Renal cortical epithelial cell (primary cell): ENCODE results near the gene FXN. TPM values are rescaled to one million over a fixed set of nuclear protein-coding genes. Genes with fewer than 3 reads are reported as not detected.
A peak's percentile ranks its signal among the peaks of the same experiment; 100 is the strongest.
"Not testable (repeated sequence)": the region's sequence is repeated elsewhere in the genome, so short reads cannot be mapped to it uniquely, and the experiment has no call there.

Source experiments
- DNase-seq: peaks from one replicate; pipeline ENCODE4 v3.0.0-alpha.2; 2011; ENCODE audit warnings: low read depth
- total RNA-seq: library from RNA; depleted of rRNA; stranded (reverse); fragments of >200 nt; gene quantifications from 2 replicates; pipeline ENCODE4 v1.2.3, GENCODE V29; 2014

The FXN gene
- total RNA-seq, 1 donor from 2014 or later: 8.7 TPM

- DNase-seq: not testable (repeated sequence)
These were observed 67.9 kb downstream of the FXN start for GRCh38 chr9:69103348-69103996.

DNA sequence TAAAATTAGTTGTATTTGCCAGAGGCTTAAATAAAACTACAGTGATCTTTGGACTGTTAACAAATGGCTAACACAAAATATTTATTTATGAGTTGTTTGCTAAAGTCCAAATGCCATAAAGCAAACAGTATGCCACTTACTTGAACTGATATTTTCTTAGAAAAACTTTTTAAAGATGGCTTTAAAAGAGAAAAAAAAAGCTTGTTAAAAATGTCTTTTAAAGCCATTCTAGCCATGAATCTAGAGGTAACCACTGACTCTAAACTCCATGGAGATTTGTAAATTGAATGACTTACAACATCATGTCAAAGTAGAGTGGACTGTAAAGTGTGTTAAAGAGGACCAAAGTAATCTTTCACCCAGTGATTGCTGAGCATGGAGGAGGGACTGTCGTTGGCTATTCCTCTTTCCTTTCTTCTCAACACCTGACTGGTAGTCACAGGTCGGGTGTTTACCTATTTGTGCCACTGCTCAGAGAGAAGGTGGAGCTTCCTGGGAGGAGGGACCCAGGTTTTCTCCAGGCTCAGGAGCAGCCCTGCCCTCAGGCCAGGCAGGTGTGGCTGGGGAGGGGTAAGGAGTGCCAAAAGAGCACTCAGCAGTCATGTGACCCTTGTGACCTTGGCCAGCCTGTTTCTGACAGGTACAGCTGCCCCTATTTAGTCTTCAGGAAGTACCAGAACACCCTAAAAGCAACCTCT lies 69.4 kb downstream of the FXN start:
- DNase-seq: peak; percentile 62

- DNase-seq: no peak
These were observed 72.2 kb downstream of the FXN start for GRCh38 chr9:69107771-69108170.

GRCh38 chr9:69108706-69109105 lies 73.2 kb downstream of the FXN start:
- DNase-seq: not testable (repeated sequence)

DNA sequence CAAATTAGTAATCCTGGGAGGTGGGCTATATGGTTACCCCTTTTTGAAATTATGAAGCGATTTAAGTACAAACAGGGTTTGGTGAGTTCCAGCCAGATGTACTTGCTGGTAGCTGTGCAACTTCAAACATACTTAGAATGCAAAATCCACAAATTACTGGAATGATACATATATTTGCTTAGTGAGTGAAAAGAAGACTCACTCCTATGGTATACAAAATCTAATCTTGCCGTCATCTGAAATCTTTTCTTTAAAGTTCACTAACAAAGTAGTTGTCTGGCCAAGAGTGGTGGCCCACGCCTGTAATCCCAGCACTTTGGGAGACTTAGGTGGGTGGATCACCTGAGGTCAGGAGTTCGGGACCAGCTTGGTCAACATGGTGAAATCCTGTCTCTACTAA lies 73.6 kb downstream of the FXN start:
- DNase-seq: no peak

DNA sequence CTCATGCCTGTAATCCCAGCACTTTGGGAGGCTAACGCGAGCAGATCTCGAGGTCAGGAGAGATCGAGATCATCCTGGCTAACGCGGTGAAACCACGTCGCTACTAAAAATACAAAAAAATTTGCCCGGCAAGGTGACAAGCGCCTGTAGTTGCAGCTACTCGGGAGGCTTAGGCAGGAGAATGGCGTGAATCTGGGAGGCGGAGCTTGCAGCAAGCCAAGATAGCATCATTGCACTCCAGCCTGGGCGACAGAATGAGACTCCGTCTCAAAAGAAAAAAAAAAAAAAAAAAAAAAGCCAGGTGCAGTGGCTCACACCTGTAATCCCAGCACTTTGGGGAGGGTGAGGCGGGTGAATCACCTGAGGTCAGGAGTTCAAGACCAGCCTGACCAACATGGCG lies 77.1 kb downstream of the FXN start:
- not testable (repeated sequence) for DNase-seq

GRCh38 chr9:69115621-69116020 lies 80.1 kb downstream of the FXN start:
- no peak for DNase-seq

DNA sequence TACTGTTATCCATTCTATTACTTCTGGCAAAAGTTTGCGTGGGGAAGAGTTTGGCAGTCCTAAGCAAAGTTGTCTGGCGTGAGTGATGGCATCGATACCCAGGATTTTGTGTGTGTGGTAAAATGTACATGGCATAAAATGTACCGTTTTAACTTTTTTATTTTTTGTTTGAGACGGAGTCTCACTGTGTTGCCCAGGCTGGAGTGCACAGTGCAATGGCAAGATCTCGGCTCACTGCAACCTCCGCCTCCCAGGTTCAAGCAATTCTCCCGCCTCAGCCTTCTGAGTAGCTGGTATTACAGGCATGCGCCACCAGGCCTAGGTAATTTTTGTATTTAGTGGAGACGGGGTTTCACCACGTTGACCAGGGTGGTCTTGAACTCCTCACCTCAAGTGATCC lies 83.1 kb downstream of the FXN start:
- no peak for DNase-seq

GRCh38 chr9:69120380-69121154 lies 85.0 kb downstream of the FXN start:
- peak; percentile 75 for DNase-seq

GRCh38 chr9:69121155-69122081 lies 85.9 kb downstream of the FXN start:
- DNase-seq: peak; percentile 25

DNA sequence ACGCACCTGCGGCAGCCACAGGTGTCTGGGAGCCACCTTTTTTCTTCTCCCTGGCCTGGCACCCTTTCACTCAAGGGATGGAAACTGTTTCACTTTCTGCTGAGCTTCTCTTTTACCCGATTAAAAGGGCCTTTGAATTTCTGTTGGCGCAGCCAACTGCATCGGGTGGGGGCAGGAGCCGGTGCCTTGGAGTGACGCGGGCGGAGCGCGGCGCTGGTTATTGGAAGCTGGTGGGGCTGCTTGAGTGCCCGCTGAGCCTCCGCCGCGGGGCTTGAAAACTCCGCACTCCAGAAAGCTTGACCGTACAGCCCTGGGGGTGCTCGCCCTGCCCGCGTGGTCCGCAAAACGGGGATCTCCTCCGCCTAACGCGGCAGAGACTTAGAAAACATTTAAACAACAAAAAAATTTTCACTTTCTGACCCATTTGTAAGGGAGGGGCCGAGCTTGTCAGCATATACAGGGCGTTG lies 86.6 kb downstream of the FXN start:
- DNase-seq: peak; percentile 61

GRCh38 chr9:69122549-69123141 lies 87.1 kb downstream of the FXN start:
- peak; percentile 74 for DNase-seq

- peak; percentile 92 for DNase-seq
These were observed 95.2 kb downstream of the FXN start for GRCh38 chr9:69130456-69131441.

DNA sequence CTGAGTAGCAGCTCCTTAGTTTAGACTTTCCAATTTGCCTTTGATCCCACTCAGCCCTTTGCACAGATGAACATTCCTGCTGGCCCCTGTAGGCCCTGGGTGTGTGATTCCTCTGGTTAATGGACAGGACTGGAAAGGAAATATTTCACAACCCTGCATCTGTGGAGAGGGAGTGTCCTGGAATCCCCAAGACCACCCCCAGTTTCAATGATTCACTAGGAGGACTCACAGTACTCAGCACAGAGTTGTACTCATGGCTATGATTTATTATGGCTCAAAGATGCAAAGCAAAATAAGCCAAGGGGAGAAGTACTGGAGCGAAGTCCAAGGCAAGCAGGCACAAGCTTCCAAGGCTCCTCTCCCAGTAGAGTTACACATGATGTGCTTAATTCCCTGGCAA lies 96.1 kb downstream of the FXN start:
- DNase-seq: peak; percentile 100

DNA sequence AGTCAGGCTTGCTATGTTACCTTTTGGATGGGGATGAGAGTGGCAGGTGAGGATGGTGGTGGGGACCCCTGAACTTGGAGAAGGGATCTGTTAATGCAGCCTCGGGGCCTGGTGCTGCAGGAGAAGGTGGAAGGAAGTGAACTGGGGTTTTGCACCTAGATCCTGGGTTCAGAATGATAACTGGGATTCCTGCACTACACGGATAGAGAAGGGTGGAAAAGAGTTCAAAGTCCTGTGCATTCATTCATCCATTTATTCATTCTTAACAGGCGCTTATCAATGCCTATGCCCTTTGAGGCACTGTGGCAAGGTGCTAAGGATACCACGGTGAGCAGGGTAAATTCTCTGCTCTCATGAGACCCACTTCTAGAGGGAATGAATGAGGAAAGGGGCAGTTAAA lies 96.8 kb downstream of the FXN start:
- no peak for DNase-seq

DNA sequence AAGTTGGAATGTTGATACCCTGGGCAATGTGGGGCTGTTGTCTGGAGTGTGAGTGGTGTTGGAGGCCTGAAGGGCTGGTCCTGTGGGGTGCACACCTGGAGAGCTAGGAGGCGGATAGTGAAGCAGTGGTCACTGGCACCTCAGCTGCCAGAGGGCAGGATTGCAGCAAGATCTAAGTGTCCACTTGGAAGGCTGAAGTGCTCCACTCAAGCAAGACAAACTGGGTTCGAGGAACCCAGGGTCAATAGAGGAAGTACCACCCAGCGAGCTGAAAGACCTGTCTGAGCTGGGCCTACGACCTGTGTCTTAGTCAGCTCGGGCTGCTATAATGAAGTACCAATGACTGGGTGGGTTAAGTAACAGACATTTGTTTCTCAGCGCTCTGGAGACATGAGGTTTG lies 98.9 kb downstream of the FXN start:
- no peak for DNase-seq

DNA sequence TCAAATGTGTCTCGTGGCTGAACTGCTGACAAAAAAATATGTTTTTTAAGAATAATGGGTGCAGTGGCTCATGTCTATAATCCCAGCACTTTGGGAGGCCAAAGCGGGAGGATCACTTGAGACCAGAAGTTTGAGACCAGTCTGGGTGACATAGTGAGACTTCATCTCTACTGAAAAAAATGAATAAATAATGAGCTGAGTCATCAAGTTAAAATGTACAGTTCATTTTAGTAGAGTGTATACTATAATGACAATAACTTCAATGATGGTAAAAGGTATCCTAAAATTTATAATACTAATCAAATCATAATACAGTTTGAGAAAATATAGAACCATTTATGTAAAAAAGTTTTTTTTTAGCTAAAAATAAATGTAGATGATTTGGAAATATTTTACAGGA lies 100.6 kb downstream of the FXN start:
- no peak for DNase-seq

DNA sequence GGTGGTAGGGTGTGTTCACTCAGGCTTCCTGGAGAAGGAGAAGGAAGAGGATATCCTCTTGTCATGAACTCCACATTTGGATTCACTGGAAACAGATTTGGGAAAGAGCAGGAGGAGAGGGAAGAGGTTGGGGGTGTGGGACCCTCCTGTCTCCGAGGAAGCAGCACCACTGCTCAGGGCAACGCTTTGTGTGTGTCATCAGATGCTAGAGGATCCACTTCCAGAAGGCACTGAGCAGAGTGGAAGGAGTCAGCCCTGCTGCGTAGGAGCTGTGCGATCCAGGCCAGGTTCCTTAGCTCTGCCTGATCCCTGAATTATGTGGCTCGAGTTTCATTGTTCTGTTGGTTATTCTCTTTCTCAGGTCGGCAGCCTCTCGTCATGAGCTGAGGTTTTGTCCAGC lies 101.2 kb downstream of the FXN start:
- no peak for DNase-seq

DNA sequence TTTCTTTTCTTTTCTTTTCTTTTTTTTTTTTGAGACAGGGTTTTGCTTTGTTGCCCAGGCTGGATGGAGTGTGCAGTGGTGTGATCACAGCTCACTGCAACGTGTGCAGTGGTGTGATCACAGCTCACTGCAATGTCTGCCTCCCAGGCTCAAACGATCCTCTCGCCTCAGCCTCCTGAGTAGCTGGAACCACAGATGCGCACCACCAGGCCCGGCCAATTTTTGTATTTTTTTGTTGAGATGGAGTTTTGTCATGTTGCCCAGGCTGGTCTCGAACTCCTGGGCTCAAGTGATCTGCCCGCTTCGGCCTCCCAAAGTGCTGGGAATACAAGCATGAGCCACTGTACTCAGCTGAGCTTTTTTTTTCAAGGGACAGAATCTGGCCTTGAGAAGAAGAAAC lies 101.8 kb downstream of the FXN start:
- no peak for DNase-seq

GRCh38 chr9:69139596-69139995 lies 104.0 kb downstream of the FXN start:
- no peak for DNase-seq
